Fibroblast of lung (primary cell): ENCODE results near the gene SELENOP. TPM values are rescaled to one million over a fixed set of nuclear protein-coding genes. Genes with fewer than 3 reads are reported as not detected.

ENCODE experiments used
- DNase-seq, 2 donors: peaks; one replicate each; pipeline versions ENCODE4 v3.0.0 to v3.0.0-alpha.2; 2010; ENCODE audit warnings: low read depth in 2 of 2
- H2AFZ ChIP-seq: 2 replicates; pipeline ENCODE4 v1.5.1; 2012; ENCODE audit warnings: low read length, control low read depth, inconsistent platforms
- H3K27ac ChIP-seq: 2 replicates; pipeline ENCODE4 v1.5.1; 2011; ENCODE audit warnings: low read length, control low read depth; ENCODE audit not compliant: insufficient read depth
- H3K27me3 ChIP-seq: 2 replicates; pipeline ENCODE4 v1.5.1; 2011; ENCODE audit warnings: mild to moderate bottlenecking, low read length; ENCODE audit not compliant: control insufficient read depth, insufficient read depth
- H3K36me3 ChIP-seq: 2 replicates; pipeline ENCODE4 v1.5.1; 2011; ENCODE audit warnings: low read length; ENCODE audit not compliant: control insufficient read depth, insufficient read depth
- H3K4me1 ChIP-seq: 2 replicates; pipeline ENCODE4 v1.5.1; 2011; ENCODE audit warnings: low read length; ENCODE audit not compliant: control insufficient read depth, insufficient read depth; ENCODE audit errors: extremely low read depth
- H3K4me2 ChIP-seq: 2 replicates; pipeline ENCODE4 v1.5.1; 2011; ENCODE audit warnings: low read length, control low read depth; ENCODE audit not compliant: insufficient read depth; ENCODE audit errors: extremely low read depth
- H3K4me3 ChIP-seq, 4 experiments: fragments of 200-600 bp in 1 of 4; sonication (generic) in 1 of 4; replicated peaks in 1 of 4; 2 replicates each; pipeline ENCODE4 v1.5.1; 2011 to 2016; ENCODE audit warnings: low read length in 4 of 4, low read depth in 3 of 4, mild to moderate bottlenecking in 3 of 4, control low read depth in 2 of 4, inconsistent platforms in 1 of 4, mixed read lengths in 1 of 4; ENCODE audit not compliant: insufficient read depth in 1 of 4; ENCODE audit errors: control extremely low read depth in 1 of 4
- H3K79me2 ChIP-seq: 2 replicates; pipeline ENCODE4 v1.5.1; 2012; ENCODE audit warnings: mild to moderate bottlenecking, low read length, inconsistent platforms; ENCODE audit not compliant: control insufficient read depth, insufficient read depth
- H3K9ac ChIP-seq: 2 replicates; pipeline ENCODE4 v1.5.1; 2011; ENCODE audit warnings: mild to moderate bottlenecking, low read length, control low read depth; ENCODE audit not compliant: insufficient read depth
- H3K9me3 ChIP-seq: 2 replicates; pipeline ENCODE4 v1.5.1; 2012; ENCODE audit warnings: low read depth, low read length; ENCODE audit not compliant: control insufficient read depth, insufficient read depth
- H4K20me1 ChIP-seq: 2 replicates; pipeline ENCODE4 v1.5.1; 2011; ENCODE audit warnings: low read length; ENCODE audit not compliant: control insufficient read depth, insufficient read depth; ENCODE audit errors: extremely low read depth
- CTCF ChIP-seq, 2 donors: IDR thresholded peaks in 1 of 2; conservative IDR thresholded peaks in 1 of 2; 1 replicate in 1 of 2; 2 replicates in 1 of 2; pipeline ENCODE4 v1.5.1; 2011 to 2012; ENCODE audit warnings: low read length in 2 of 2, control low read depth in 1 of 2, inconsistent platforms in 1 of 2, low read depth in 1 of 2, mild to moderate bottlenecking in 1 of 2
- EZH2 ChIP-seq: IDR thresholded peaks from 2 replicates; pipeline ENCODE4 v1.5.1; 2012; ENCODE audit warnings: low read length, control low read depth, mild to moderate bottlenecking; ENCODE audit errors: missing control alignments
- polyA plus RNA-seq, 2 donors: library from polyadenylated mRNA; depleted of rRNA in 1 of 2; stranded (reverse) in 1 of 2; unstranded in 1 of 2; fragments of >200 nt; gene quantifications; 2 replicates each; pipeline ENCODE4 v1.2.1, GENCODE V29; 2011 to 2012; ENCODE audit warnings: missing spikeins in 1 of 2
- total RNA-seq: library from RNA; depleted of rRNA; stranded (reverse); fragments of >200 nt; gene quantifications from 2 replicates; pipeline ENCODE4 v1.2.1, GENCODE V29; 2014

Gene SELENOP
- total and polyA plus RNA-seq, 2 donors (not counting 1 experiment from before 2014, with no cell fraction given), result 75.2 to 677 TPM

DNA sequence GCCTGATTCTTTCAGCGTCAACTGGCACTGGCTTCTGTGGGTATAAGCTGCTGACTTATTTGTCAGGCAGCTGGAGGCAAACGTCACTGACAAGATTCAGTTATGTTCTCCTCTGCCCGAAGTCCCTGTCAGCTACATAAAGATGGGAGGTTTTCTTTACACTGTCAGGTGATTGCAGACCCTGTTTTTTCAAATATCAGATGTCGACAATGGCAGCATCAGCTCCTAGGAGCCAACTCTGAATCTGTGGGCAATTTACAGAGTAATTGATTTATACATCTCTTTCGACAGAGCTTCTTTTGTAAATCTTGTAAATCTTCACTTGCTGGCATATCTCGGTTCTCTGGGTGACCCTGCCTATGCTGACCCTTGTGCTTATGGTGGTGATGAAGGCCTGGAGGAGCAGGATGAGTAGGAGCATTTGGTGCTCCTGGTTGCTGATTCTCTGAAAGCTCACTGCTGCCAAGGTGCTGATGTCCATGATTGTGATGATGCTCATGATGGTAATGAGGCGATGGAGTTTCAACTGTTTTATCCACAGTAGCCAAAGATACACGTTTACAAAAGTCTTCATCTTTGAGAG lies 10.9 kb downstream of the SELENOP start:
- Histone ChIP-seq H3K27ac (no peak overlapping the region), H3K9me3 (no peaks in the 10 kb centered on the region), H3K9ac (no peak overlapping the region), H2AFZ (no peak overlapping the region), H3K27me3 (no peaks in the 10 kb centered on the region), H3K4me1 (no peaks in the 10 kb centered on the region), H3K79me2 (no peaks in the 10 kb centered on the region), H3K4me3 (no peak overlapping the region), H3K4me2 (no peak overlapping the region), H3K36me3 (no peaks in the 10 kb centered on the region), H4K20me1 (no peaks in the 10 kb centered on the region)
- no peak for TF ChIP-seq CTCF (conservative IDR thresholded peaks at IDR 0.05 in 1 of 2, IDR thresholded peaks at IDR 0.05 in 1 of 2; ENCODE audit: low read depth in 1 of 2, low read length in 2 of 2)
- TF ChIP-seq EZH2, result no peak
- no peak for DNase-seq

DNA sequence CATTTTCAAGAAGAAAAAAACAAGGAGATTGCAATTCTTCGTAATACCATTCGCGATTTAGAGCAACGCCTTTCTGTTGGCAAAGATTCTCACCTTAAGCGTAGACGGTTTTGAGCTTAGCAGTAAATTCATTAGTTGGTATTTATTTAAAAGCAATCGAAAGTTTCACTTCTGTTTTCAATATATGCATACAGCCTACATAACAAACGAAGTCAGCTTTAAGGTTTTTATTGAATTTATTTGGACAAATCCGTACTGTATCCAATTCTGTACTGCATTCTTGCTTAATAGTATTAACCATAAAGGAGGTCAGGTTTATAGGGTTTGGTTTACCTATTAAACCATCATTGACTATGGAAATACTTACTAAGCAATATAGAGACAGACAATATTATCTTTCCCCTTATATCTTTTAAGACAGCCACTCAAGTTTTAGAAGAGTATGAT lies 12.0 kb downstream of the SELENOP start:
- H3K4me2 ChIP-seq, result no peak overlapping the region
- DNase-seq, result no peak
- no peaks in the 10 kb centered on the region for H3K27me3 ChIP-seq
- no peak overlapping the region for H3K27ac ChIP-seq
- no peaks in the 10 kb centered on the region for H3K9me3 ChIP-seq
- H3K4me1 ChIP-seq, result no peaks in the 10 kb centered on the region
- no peak overlapping the region for H3K9ac ChIP-seq
- no peaks in the 10 kb centered on the region for H4K20me1 ChIP-seq
- no peaks in the 10 kb centered on the region for H3K79me2 ChIP-seq
- no peak overlapping the region for H2AFZ ChIP-seq
- H3K36me3 ChIP-seq, result no peaks in the 10 kb centered on the region
- H3K4me3 ChIP-seq, result no peak overlapping the region
- TF ChIP-seq EZH2, result no peak
- TF ChIP-seq CTCF (conservative IDR thresholded peaks at IDR 0.05 in 1 of 2, IDR thresholded peaks at IDR 0.05 in 1 of 2; ENCODE audit: low read depth in 1 of 2, low read length in 2 of 2), result no peak

GRCh38 chr5:42799241-42799608 lies 12.5 kb downstream of the SELENOP start:
- Histone ChIP-seq H3K79me2 (no peaks in the 10 kb centered on the region), H3K4me3 (no peak overlapping the region), H2AFZ (no peak overlapping the region), H3K9me3 (no peaks in the 10 kb centered on the region), H3K9ac (no peak overlapping the region), H3K27ac (no peak overlapping the region), H4K20me1 (no peaks in the 10 kb centered on the region), H3K4me2 (no peak overlapping the region), H3K36me3 (no peaks in the 10 kb centered on the region), H3K27me3 (no peaks in the 10 kb centered on the region), H3K4me1 (no peaks in the 10 kb centered on the region)
- DNase-seq, result no peak
- TF ChIP-seq CTCF (conservative IDR thresholded peaks at IDR 0.05 in 1 of 2, IDR thresholded peaks at IDR 0.05 in 1 of 2; ENCODE audit: low read depth in 1 of 2, low read length in 2 of 2) (no peak), EZH2 (no peak)
